ENCODE measurements around the gene SPATA3. TPM values are rescaled to one million over a fixed set of nuclear protein-coding genes. Genes with fewer than 3 reads are reported as not detected.

SPATA3 gene
- polyA plus RNA-seq, 3 donors = not detected

GRCh38 chr2:230990131-230990898 is 5.6 kb upstream of the SPATA3 start:
- no peak for TF ChIP-seq CTCF (IDR thresholded peaks at IDR 0.05)
- no peaks in the 10 kb centered on the region for H3K36me3 ChIP-seq (replicated peaks in 1 of 2; ENCODE audit: control insufficient read depth in 1 of 2, insufficient read depth in 2 of 2, low read length in 2 of 2)
- H3K4me1 ChIP-seq (ENCODE audit: control insufficient read depth in 1 of 2, insufficient read depth in 2 of 2, low read length in 2 of 2) = peaks cover 6 to 7% of the 10 kb centered on the region in 2 donors
- H4K20me1 ChIP-seq (ENCODE audit: insufficient read depth, low read length) = no peaks in the 10 kb centered on the region
- Mint-ChIP-seq H3K27ac (no peak overlapping the region), H3K4me3 (no peak overlapping the region), H3K36me3 (no peaks in the 10 kb centered on the region), H3K4me1 (peaks cover 5% of the 10 kb centered on the region), H3K9me3 (peaks cover 0 to 4% (median 0%) of the 10 kb centered on the region in 7 donors), H3K27me3 (ENCODE audit: low read depth in 3 of 3) (peaks cover 19 to 59% (median 25%) of the 10 kb centered on the region in 3 donors)
- 41% methylated on average over 70 of the region's 70 CpGs for WGBS (ENCODE audit: insufficient coverage)
- H3K4me2 ChIP-seq (replicated peaks; ENCODE audit: extremely low read depth, low read length, poor library complexity, severe bottlenecking) = no peak overlapping the region
- H3K79me2 ChIP-seq (ENCODE audit: insufficient read depth, low read length) = no peaks in the 10 kb centered on the region
- H3K27me3 ChIP-seq (ENCODE audit: control insufficient read depth in 2 of 2, insufficient read depth in 2 of 2, low read length in 2 of 2) = peaks cover 3 to 19% of the 10 kb centered on the region in 2 donors
- H3K4me3 ChIP-seq (replicated peaks in 1 of 3; ENCODE audit: low read depth in 2 of 3, low read length in 3 of 3) = no peak overlapping the region
- H3K9ac ChIP-seq (ENCODE audit: insufficient read depth, low read length, poor library complexity, severe bottlenecking) = no peak overlapping the region
- no peak for DNase-seq
- no peak overlapping the region for H3K27ac ChIP-seq (ENCODE audit: low read depth in 1 of 2, low read length in 2 of 2)
- intact Hi-C loops (cut with micrococcal nuclease) = loop anchor here in 1 of 2 donors (5.0 kb wide), 1 partner anchor 168 kb away; no protein-coding TSS in a partner anchor
- no peaks in the 10 kb centered on the region for H3K9me3 ChIP-seq (replicated peaks in 1 of 2; ENCODE audit: control insufficient read depth in 1 of 2, insufficient read depth in 1 of 2, low read length in 2 of 2)
- H2AFZ ChIP-seq (ENCODE audit: insufficient read depth, low read depth, low read length, poor library complexity, severe bottlenecking) = no peak overlapping the region

DNA sequence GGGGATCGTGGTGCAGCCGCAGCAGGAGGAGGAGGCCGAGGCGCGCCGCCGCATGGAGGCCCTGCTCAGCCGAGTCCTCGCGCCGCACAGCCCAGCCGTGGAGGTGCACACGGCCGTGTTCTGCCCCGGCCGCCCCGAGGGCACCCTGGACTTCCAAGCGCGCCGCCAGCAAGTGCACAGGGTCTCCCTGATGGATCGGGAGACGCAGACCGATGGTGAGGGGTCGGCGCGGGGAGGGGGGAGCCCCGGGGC is 5.1 kb upstream of the SPATA3 start:
- 45% methylated on average over 27 of the region's 27 CpGs for WGBS (ENCODE audit: insufficient coverage)
- H3K27me3 Mint-ChIP-seq (ENCODE audit: low read depth in 3 of 3) = peaks cover 18 to 61% (median 25%) of the 10 kb centered on the region in 3 donors
- H2AFZ ChIP-seq (ENCODE audit: insufficient read depth, low read depth, low read length, poor library complexity, severe bottlenecking) = no peak overlapping the region
- H3K27ac Mint-ChIP-seq = no peak overlapping the region
- H3K9me3 ChIP-seq (replicated peaks in 1 of 2; ENCODE audit: control insufficient read depth in 1 of 2, insufficient read depth in 1 of 2, low read length in 2 of 2) = no peaks in the 10 kb centered on the region
- no peak overlapping the region for H3K4me3 Mint-ChIP-seq
- peaks cover 6 to 7% of the 10 kb centered on the region in 2 donors for H3K4me1 ChIP-seq (ENCODE audit: control insufficient read depth in 1 of 2, insufficient read depth in 2 of 2, low read length in 2 of 2)
- no peak overlapping the region for H3K9ac ChIP-seq (ENCODE audit: insufficient read depth, low read length, poor library complexity, severe bottlenecking)
- TF ChIP-seq CTCF (IDR thresholded peaks at IDR 0.05) = no peak
- H3K4me2 ChIP-seq (replicated peaks; ENCODE audit: extremely low read depth, low read length, poor library complexity, severe bottlenecking) = no peak overlapping the region
- H3K79me2 ChIP-seq (ENCODE audit: insufficient read depth, low read length) = no peaks in the 10 kb centered on the region
- DNase-seq = no peak
- H3K36me3 ChIP-seq (replicated peaks in 1 of 2; ENCODE audit: control insufficient read depth in 1 of 2, insufficient read depth in 2 of 2, low read length in 2 of 2) = no peaks in the 10 kb centered on the region
- H3K4me3 ChIP-seq (replicated peaks in 1 of 3; ENCODE audit: low read depth in 2 of 3, low read length in 3 of 3) = no peak overlapping the region
- intact Hi-C loops (cut with micrococcal nuclease) = loop anchor here in 1 of 2 donors (5.0 kb wide), 1 partner anchor 169 kb away; no protein-coding TSS in a partner anchor
- H3K36me3 Mint-ChIP-seq = no peaks in the 10 kb centered on the region
- peaks cover 0 to 4% (median 0%) of the 10 kb centered on the region in 7 donors for H3K9me3 Mint-ChIP-seq
- peaks cover 3 to 19% of the 10 kb centered on the region in 2 donors for H3K27me3 ChIP-seq (ENCODE audit: control insufficient read depth in 2 of 2, insufficient read depth in 2 of 2, low read length in 2 of 2)
- no peak overlapping the region for H3K27ac ChIP-seq (ENCODE audit: low read depth in 1 of 2, low read length in 2 of 2)
- peaks cover 5% of the 10 kb centered on the region for H3K4me1 Mint-ChIP-seq
- H4K20me1 ChIP-seq (ENCODE audit: insufficient read depth, low read length) = no peaks in the 10 kb centered on the region

Measured in CD14-positive monocyte (primary cell).